K562 (cell line): ENCODE measurements around the gene PHLDB1. TPM values are rescaled to one million over a fixed set of nuclear protein-coding genes. Genes with fewer than 3 reads are reported as not detected.

Experiments
- ARID1B ChIP-seq: fragments of 450-650 bp; IDR thresholded peaks from 2 replicates; pipeline ENCODE4 v1.6.1; 2016; ENCODE audit warnings: antibody characterized with exemption, mild to moderate bottlenecking, inconsistent platforms
- BRF1 ChIP-seq: IDR thresholded peaks from 3 replicates; pipeline ENCODE4 v1.6.1; 2011; ENCODE audit warnings: borderline replicate concordance, mild to moderate bottlenecking; ENCODE audit not compliant: insufficient read length; ENCODE audit errors: extremely low read depth
- CBFA2T2 ChIP-seq: fragments of 450-650 bp; conservative IDR thresholded peaks from 2 replicates; pipeline ENCODE4 v1.6.1; 2017; ENCODE audit warnings: mild to moderate bottlenecking
- CCAR2 ChIP-seq: fragments of 200-400 bp; formaldehyde crosslinking; IDR thresholded peaks from 2 replicates; pipeline ENCODE4 v1.6.1; 2017; ENCODE audit warnings: mild to moderate bottlenecking, low read depth, low read length
- CHD1 ChIP-seq: fragments of 200-600 bp; sonication (generic); IDR thresholded peaks from one replicate; pipeline ENCODE4 v1.6.1; 2012; ENCODE audit warnings: mild to moderate bottlenecking, moderate library complexity, low read length, inconsistent platforms
- MEF2A ChIP-seq: IDR thresholded peaks from 2 replicates; pipeline ENCODE4 v1.6.1; 2011; ENCODE audit warnings: low read depth, mild to moderate bottlenecking, low read length, moderate library complexity; ENCODE audit not compliant: control insufficient read depth
- PHF20 ChIP-seq: fragments of 450-650 bp; IDR thresholded peaks from 2 replicates; pipeline ENCODE4 v1.6.1; 2018; ENCODE audit not compliant: partially characterized antibody
- PHF21A ChIP-seq: fragments of 450-650 bp; IDR thresholded peaks from 2 replicates; pipeline ENCODE4 v1.6.1; 2017; ENCODE audit warnings: low read depth, borderline replicate concordance
- SIN3B ChIP-seq: fragments of 450-650 bp; IDR thresholded peaks from 2 replicates; pipeline ENCODE4 v1.6.1; 2017; ENCODE audit warnings: low read depth, mild to moderate bottlenecking, moderate library complexity
- TRIM28 ChIP-seq: fragments of 450-650 bp; IDR thresholded peaks from 2 replicates; pipeline ENCODE4 v1.6.1; 2017
- ZBTB7A ChIP-seq: IDR thresholded peaks from 2 replicates; pipeline ENCODE4 v1.6.1; 2011; ENCODE audit warnings: low read depth, mild to moderate bottlenecking, low read length, moderate library complexity, borderline replicate concordance; ENCODE audit not compliant: control insufficient read depth
- ZC3H8 ChIP-seq: fragments of 450-650 bp; IDR thresholded peaks from 2 replicates; pipeline ENCODE4 v1.6.1; 2017
- ZFP1 ChIP-seq: fragments of 450-650 bp; formaldehyde crosslinking; IDR thresholded peaks from 2 replicates; pipeline ENCODE4 v1.4.0; 2020; ENCODE audit warnings: mild to moderate bottlenecking, mixed read lengths
- ZNF696 ChIP-seq: fragments of 250-450 bp; sonication (Bioruptor Pico); conservative IDR thresholded peaks from 2 replicates; pipeline ENCODE4 v1.4.0; 2020; ENCODE audit warnings: mild to moderate bottlenecking, moderate library complexity
- polyA plus RNA-seq, 8 experiments: library from polyadenylated mRNA; depleted of rRNA in 4 of 8; stranded (reverse) in 5 of 8; unstranded in 3 of 8; fragments of >200 nt; fragmentation: Nextera tagmentation in 2 of 8; fragmentation: Illumina TruSeq in 1 of 8; extraction: Ambion mirVana in 2 of 8; extraction: Trizol in 1 of 8; gene quantifications; 2 replicates each; pipeline versions ENCODE4 v1.2.1 to v1.2.3, GENCODE V29; 2011 to 2014; ENCODE audit warnings: inconsistent platforms in 1 of 8, missing spikeins in 1 of 8
- total RNA-seq, 7 experiments: library from RNA; depleted of rRNA in 6 of 7; stranded (reverse); fragments of >200 nt in 6 of 7; fragmentation: Illumina TruSeq in 2 of 7; extraction: Trizol in 2 of 7; gene quantifications; 2 replicates each; pipeline versions ENCODE4 v1.2.1 to v1.2.3, GENCODE V29; 2011 to 2021; ENCODE audit warnings: low replicate concordance in 1 of 7
- TF ChIP-seq, protein P1 (sequence below): fragments of 250-450 bp; sonication (Bioruptor Pico); IDR thresholded peaks from 2 replicates; pipeline ENCODE4 v1.9.0; 2021; ENCODE audit warnings: mild to moderate bottlenecking, inconsistent platforms
- TF ChIP-seq, protein P2 (sequence below): fragments of 250-450 bp; sonication (Bioruptor Pico); IDR thresholded peaks from 2 replicates; pipeline ENCODE4 v1.4.0; 2020; ENCODE audit warnings: borderline replicate concordance

Gene PHLDB1
- total and polyA plus RNA-seq, 9 of the 15 experiments (the other 6 are each of a cell fraction or from before 2014, with no cell fraction given): 2.0 to 28.7 (median 16.2) TPM

DNA sequence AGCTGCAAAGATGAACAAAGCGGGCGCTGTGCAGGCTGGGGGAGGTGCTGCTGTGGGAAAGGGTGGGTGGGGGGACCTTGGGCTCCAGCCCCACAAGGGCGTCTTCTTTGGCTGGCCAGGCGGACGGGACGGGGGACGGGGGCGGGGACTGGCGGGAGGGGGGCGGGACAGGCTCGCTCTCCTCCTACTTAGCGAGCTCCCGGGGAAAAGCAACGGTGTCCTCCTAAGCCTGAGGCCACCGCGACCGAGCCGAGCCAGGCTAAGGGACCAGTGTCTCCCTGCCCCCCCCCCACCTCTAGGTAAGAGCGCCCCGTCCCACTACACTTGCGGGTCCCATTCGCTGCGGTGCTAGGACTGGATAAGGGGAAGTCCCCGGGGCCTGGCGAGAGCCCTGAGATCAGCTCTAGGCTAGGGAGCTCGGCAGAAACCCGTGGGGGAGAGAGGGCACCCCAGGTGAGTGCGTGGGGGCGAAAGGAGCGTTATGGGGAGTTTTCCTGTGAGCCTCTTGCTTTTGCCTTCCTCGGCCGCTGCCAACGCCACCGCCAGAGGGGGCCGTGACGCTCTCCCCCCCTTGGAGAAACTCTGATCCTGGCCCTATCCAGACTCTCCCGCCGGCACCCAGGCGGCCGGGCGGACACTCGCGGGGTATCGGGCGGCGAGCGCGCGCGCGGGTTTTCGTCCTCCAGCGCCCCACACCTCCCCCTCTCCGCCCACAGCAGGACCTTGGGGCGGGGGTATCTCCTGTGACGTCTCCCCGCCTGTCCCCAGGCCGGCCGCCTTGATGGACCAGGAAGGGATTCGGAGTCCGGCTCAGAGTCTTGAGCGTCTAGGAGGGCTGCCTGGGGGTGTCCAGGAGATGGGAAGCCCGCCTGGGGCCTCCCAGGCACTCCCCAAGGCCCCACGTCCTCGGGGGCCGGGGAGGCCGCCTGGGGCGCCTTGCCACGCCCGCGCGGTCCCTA is at the start of gene PHLDB1 (continued):
- no peak for TF ChIP-seq CBFA2T2
- TF ChIP-seq SIN3B: no peak
- no peak for TF ChIP-seq PHF21A
- TF ChIP-seq ZC3H8: no peak
- TF ChIP-seq ZNF696 (CRISPR knock-in tag): no peak
- no peak for TF ChIP-seq BRF1
- TF ChIP-seq, protein P1, sequence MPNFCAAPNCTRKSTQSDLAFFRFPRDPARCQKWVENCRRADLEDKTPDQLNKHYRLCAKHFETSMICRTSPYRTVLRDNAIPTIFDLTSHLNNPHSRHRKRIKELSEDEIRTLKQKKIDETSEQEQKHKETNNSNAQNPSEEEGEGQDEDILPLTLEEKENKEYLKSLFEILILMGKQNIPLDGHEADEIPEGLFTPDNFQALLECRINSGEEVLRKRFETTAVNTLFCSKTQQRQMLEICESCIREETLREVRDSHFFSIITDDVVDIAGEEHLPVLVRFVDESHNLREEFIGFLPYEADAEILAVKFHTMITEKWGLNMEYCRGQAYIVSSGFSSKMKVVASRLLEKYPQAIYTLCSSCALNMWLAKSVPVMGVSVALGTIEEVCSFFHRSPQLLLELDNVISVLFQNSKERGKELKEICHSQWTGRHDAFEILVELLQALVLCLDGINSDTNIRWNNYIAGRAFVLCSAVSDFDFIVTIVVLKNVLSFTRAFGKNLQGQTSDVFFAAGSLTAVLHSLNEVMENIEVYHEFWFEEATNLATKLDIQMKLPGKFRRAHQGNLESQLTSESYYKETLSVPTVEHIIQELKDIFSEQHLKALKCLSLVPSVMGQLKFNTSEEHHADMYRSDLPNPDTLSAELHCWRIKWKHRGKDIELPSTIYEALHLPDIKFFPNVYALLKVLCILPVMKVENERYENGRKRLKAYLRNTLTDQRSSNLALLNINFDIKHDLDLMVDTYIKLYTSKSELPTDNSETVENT (CRISPR knock-in tag): no peak
- TF ChIP-seq PHF20: no peak
- TF ChIP-seq ARID1B: no peak
- no peak for TF ChIP-seq TRIM28
- TF ChIP-seq CHD1: peak; percentile 51
- no peak for TF ChIP-seq CCAR2
- no peak for TF ChIP-seq ZFP1
- TF ChIP-seq, protein P2, sequence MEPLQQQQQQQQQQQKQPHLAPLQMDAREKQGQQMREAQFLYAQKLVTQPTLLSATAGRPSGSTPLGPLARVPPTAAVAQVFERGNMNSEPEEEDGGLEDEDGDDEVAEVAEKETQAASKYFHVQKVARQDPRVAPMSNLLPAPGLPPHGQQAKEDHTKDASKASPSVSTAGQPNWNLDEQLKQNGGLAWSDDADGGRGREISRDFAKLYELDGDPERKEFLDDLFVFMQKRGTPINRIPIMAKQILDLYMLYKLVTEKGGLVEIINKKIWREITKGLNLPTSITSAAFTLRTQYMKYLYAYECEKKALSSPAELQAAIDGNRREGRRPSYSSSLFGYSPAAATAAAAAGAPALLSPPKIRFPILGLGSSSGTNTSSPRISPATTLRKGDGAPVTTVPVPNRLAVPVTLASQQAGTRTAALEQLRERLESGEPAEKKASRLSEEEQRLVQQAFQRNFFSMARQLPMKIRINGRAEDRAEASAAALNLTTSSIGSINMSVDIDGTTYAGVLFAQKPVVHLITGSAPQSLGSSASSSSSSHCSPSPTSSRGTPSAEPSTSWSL (CRISPR knock-in tag): no peak
- TF ChIP-seq MEF2A: no peak
- TF ChIP-seq ZBTB7A: peak; percentile 32; the same call in 1 of the 2 replicates
